Right lobe of liver (tissue), 4 donors: ENCODE measurements around the gene C19orf67.

ENCODE experiments used
- POLR2A ChIP-seq: fragments of 450-650 bp; IDR thresholded peaks from one replicate; pipeline ENCODE4 v1.6.1; 2017; ENCODE audit warnings: antibody characterized with exemption, mild to moderate bottlenecking
- TF ChIP-seq, protein P1 (sequence below), 4 donors: fragments of 200-600 bp in 3 of 4; fragments of 450-650 bp in 1 of 4; IDR thresholded peaks; one replicate each; pipeline versions ENCODE4 v1.5.1 to v1.8.0; 2016 to 2022; ENCODE audit warnings: antibody characterized with exemption in 4 of 4, mild to moderate bottlenecking in 2 of 4
- donor health status: DM: no; HTN: no; CAD: no.
- donor health status: DM: no; HTN: no; CAD: no.
- donor health status: DM: no; HTN: yes; CAD: no.

DNA sequence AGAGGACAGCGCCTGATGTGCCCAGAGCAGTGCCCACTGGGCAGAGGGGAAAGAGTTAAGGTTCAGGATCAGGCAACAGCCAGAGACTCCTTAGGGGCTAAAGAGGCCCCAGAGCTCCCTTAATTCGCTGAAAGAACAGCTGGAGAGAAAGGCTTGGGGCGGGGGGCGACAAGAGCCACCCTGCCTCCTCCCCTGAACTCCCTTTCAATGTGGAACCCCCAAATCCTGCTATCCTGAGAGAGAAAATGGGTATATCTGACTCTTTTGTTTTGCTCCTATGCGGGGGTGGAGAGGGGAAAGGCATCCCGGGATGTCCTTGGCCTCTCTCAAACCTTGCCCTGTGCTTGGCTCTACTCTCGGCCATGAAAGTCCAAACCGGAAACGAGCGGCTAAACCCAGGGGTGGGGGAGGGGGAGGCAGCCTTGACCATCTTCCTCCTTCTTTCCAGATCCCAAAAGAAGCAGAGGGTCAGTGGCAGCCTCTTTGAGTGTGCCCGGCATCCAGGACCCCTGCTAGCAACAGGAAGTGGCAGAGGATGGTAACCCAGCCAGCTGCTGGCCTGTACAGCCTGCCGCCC, 27.3 kb upstream of the C19orf67 start:
- TF ChIP-seq, protein P1, sequence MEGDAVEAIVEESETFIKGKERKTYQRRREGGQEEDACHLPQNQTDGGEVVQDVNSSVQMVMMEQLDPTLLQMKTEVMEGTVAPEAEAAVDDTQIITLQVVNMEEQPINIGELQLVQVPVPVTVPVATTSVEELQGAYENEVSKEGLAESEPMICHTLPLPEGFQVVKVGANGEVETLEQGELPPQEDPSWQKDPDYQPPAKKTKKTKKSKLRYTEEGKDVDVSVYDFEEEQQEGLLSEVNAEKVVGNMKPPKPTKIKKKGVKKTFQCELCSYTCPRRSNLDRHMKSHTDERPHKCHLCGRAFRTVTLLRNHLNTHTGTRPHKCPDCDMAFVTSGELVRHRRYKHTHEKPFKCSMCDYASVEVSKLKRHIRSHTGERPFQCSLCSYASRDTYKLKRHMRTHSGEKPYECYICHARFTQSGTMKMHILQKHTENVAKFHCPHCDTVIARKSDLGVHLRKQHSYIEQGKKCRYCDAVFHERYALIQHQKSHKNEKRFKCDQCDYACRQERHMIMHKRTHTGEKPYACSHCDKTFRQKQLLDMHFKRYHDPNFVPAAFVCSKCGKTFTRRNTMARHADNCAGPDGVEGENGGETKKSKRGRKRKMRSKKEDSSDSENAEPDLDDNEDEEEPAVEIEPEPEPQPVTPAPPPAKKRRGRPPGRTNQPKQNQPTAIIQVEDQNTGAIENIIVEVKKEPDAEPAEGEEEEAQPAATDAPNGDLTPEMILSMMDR (IDR thresholded peaks at IDR 0.05) = no peak
- TF ChIP-seq POLR2A = no peak
